ENCODE data around the gene NGB.

DNA sequence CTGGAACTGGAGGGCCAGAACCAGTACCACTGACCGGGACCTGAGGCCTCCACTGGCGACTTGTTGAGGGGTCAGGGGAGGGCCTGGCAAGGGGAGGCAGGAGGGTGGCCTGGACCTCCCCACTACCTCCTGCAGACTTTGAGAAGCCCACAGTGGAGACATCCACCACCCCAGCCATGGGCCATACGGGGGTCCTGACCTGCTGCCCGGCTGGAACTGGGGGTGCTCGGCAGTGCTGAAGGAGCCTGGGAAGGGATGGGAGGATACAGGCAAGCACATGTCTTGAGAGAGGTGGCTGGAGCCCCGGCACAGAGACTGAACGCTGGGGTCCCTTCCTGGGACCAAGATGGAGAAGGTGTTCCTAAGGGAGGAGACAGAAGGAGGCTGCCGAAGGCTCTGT, 14.3 kb downstream of the NGB start:
- TF ChIP-seq POLR2AphosphoS5 (IDR thresholded peaks at IDR 0.05; ENCODE audit: borderline replicate concordance, low read depth, low read length): no peak
- TF ChIP-seq EZH2 (IDR thresholded peaks at IDR 0.05): no peak
- TF ChIP-seq FOXP2 (optimal IDR thresholded peaks at IDR 0.05; ENCODE audit: control extremely low read depth, extremely low read length, insufficient read depth): no peak

Data from SK-N-MC (cell line).